Lung (tissue), 13 donors: ENCODE results near the gene IPO5. TPM values are rescaled to one million over a fixed set of nuclear protein-coding genes. Genes with fewer than 3 reads are reported as not detected.

Experiments used
- ATAC-seq: fragments of 200-7000 bp; cut with Tn5 transposase; one replicate; pipeline ENCODE4 v1.9.1; 2020; ENCODE audit warnings: moderate number of reproducible peaks; ENCODE audit not compliant: insufficient read depth, low FRiP score
- DNase-seq, 3 donors: peaks; one replicate each; pipeline ENCODE4 v3.0.0-alpha.2; 2013 to 2017
- H3K27ac ChIP-seq, 2 donors: one replicate each; pipeline ENCODE4 v1.5.1; 2013; ENCODE audit warnings: mild to moderate bottlenecking in 2 of 2, moderate library complexity in 2 of 2, control low read depth in 1 of 2, inconsistent platforms in 1 of 2, low read depth in 1 of 2, low read length in 1 of 2
- H3K27me3 ChIP-seq, 3 donors: one replicate each; pipeline ENCODE4 v1.5.1; 2013; ENCODE audit warnings: low read length in 2 of 3; ENCODE audit not compliant: control insufficient read depth in 3 of 3, insufficient read depth in 3 of 3
- H3K36me3 ChIP-seq, 4 donors: one replicate each; pipeline ENCODE4 v1.5.1; 2013; ENCODE audit warnings: low read length in 4 of 4, mild to moderate bottlenecking in 1 of 4, moderate library complexity in 1 of 4; ENCODE audit not compliant: control insufficient read depth in 4 of 4, insufficient read depth in 4 of 4
- H3K4me1 ChIP-seq, 5 donors: one replicate each; pipeline ENCODE4 v1.5.1; 2013; ENCODE audit warnings: low read length in 5 of 5, mild to moderate bottlenecking in 2 of 5, moderate library complexity in 1 of 5; ENCODE audit not compliant: control insufficient read depth in 5 of 5, insufficient read depth in 5 of 5
- H3K4me3 ChIP-seq: one replicate; pipeline ENCODE4 v1.5.1; 2013; ENCODE audit warnings: mild to moderate bottlenecking, control low read depth, moderate library complexity
- H3K9ac ChIP-seq, 2 donors: one replicate each; pipeline ENCODE4 v1.5.1; 2013; ENCODE audit warnings: low read length in 2 of 2, control low read depth in 1 of 2; ENCODE audit not compliant: insufficient read depth in 1 of 2
- H3K9me3 ChIP-seq, 4 donors: one replicate each; pipeline ENCODE4 v1.5.1; 2013; ENCODE audit warnings: low read length in 3 of 4, mild to moderate bottlenecking in 1 of 4, moderate library complexity in 1 of 4; ENCODE audit not compliant: control insufficient read depth in 4 of 4, insufficient read depth in 3 of 4
- CTCF ChIP-seq: IDR thresholded peaks from 2 replicates; pipeline ENCODE4 v1.5.1; 2012; ENCODE audit warnings: mild to moderate bottlenecking; ENCODE audit errors: control extremely low read depth, extremely low read depth
- WGBS, 2 donors: extraction: QIAGEN DNeasy Blood & Tissue Kit; methylation state at CpG; one replicate each; pipeline ENCODE4 v1.1.7; 2013; 5-methylcytosine and 5-hydroxymethylcytosine counted together
- polyA plus RNA-seq, 2 donors: library from polyadenylated mRNA; stranded (reverse); fragments of 200-250 nt; gene quantifications; one replicate each; pipeline ENCODE4 v1.2.1, GENCODE V29; 2013
- small RNA-seq: library from RNA; depleted of rRNA; stranded (forward); fragments of <200 nt; gene quantifications from one replicate; pipeline ENCODE3, GENCODE V24; 2014; ENCODE audit warnings: low replicate concordance
- total RNA-seq, 2 donors: library from RNA; depleted of rRNA in 1 of 2; stranded (reverse); fragments of >200 nt in 1 of 2; gene quantifications; one replicate each; pipeline ENCODE4 v1.2.1, GENCODE V29; 2014 to 2021
- donor health status: control.
- donor health status: control.
- donor health status: Bipolar disorder and iron deficiency.
- donor health status: healthy.
- donor health status: DM: yes; HTN: yes; CAD: no.

The IPO5 gene
- total and polyA plus RNA-seq, 4 donors: 26.7 to 137 (median 61.7) TPM

- Histone ChIP-seq H3K4me3 (no peak overlapping the region), H3K36me3 (no peaks in the 10 kb centered on the region), H3K27me3 (no peaks in the 10 kb centered on the region), H3K4me1 (peaks cover 0 to 1% (median 0%) of the 10 kb centered on the region in 5 donors), H3K9ac (no peak overlapping the region), H3K9me3 (no peaks in the 10 kb centered on the region), H3K27ac (no peak overlapping the region)
- TF ChIP-seq CTCF: no peak
- ATAC-seq (no peak), DNase-seq (no peak)
- 95 to 98% methylated on average over 2 of the region's 2 CpGs for WGBS, 2 donors
These were observed 119.0 kb downstream of the IPO5 start for GRCh38 chr13:98072476-98072875.

Small RNA genes lying within 50 kb of the gene (small RNA-seq; reads per million reads assigned to genes)
- not detected for gene FTLP8

Other genes starting within 250 kb of the IPO5 start
- gene FARP1, start 189.4 kb downstream of the IPO5 start, total RNA-seq: 100 to 1,000 TPM in 1 of 2 donors, 10 to 100 TPM in 1; 76.3 to 102 TPM
- 10 to 100 TPM; 20.8 to 32.6 TPM for gene FARP1, start 189.4 kb downstream of the IPO5 start, polyA plus RNA-seq
- not detected for gene RNF113B, start 223.6 kb downstream of the IPO5 start, total RNA-seq
- gene RNF113B, start 223.6 kb downstream of the IPO5 start, polyA plus RNA-seq: not detected